Liver (tissue), 9 donors: ENCODE measurements around the gene LCN2. TPM values are rescaled to one million over a fixed set of nuclear protein-coding genes. Genes with fewer than 3 reads are reported as not detected.

Source experiments
- DNase-seq: peaks from one replicate; pipeline ENCODE4 v3.0.0-alpha.2; 2017; ENCODE audit warnings: low spot score
- H3K27ac ChIP-seq, 2 donors: one replicate each; pipeline ENCODE4 v1.7.0; 2013; ENCODE audit warnings: inconsistent platforms in 2 of 2, low read length in 2 of 2, control low read depth in 1 of 2, low read depth in 1 of 2, mild to moderate bottlenecking in 1 of 2
- H3K27me3 ChIP-seq, 4 donors: one replicate each; pipeline versions ENCODE4 v1.6.1 to v1.7.0; 2013; ENCODE audit warnings: low read length in 3 of 4, inconsistent platforms in 1 of 4, mild to moderate bottlenecking in 1 of 4, moderate library complexity in 1 of 4; ENCODE audit not compliant: control insufficient read depth in 4 of 4, insufficient read depth in 4 of 4
- H3K36me3 ChIP-seq, 4 donors: one replicate each; pipeline versions ENCODE4 v1.6.1 to v1.7.0; 2013; ENCODE audit warnings: low read length in 3 of 4, mild to moderate bottlenecking in 3 of 4, low read depth in 1 of 4, moderate library complexity in 1 of 4; ENCODE audit not compliant: control insufficient read depth in 4 of 4, insufficient read depth in 3 of 4
- H3K4me1 ChIP-seq, 4 donors: one replicate each; pipeline versions ENCODE4 v1.6.1 to v1.7.0; 2013; ENCODE audit warnings: low read length in 3 of 4, mild to moderate bottlenecking in 3 of 4, moderate library complexity in 1 of 4; ENCODE audit not compliant: control insufficient read depth in 4 of 4, insufficient read depth in 4 of 4
- H3K4me3 ChIP-seq, 3 donors: one replicate each; pipeline versions ENCODE4 v1.6.1 to v1.7.0; 2013; ENCODE audit warnings: low read length in 3 of 3, control low read depth in 1 of 3, low read depth in 1 of 3, mild to moderate bottlenecking in 1 of 3
- H3K9ac ChIP-seq, 2 donors: one replicate each; pipeline ENCODE4 v1.7.0; 2013; ENCODE audit warnings: low read length in 2 of 2, mild to moderate bottlenecking in 2 of 2, moderate library complexity in 2 of 2, control low read depth in 1 of 2, low read depth in 1 of 2
- H3K9me3 ChIP-seq, 4 donors: one replicate each; pipeline versions ENCODE4 v1.6.1 to v1.7.0; 2013; ENCODE audit warnings: low read length in 3 of 4; ENCODE audit not compliant: control insufficient read depth in 4 of 4
- CTCF ChIP-seq: fragments of 150-350 bp; IDR thresholded peaks from 2 replicates; pipeline ENCODE4 v1.5.1; 2017; ENCODE audit warnings: improper control_type of control experiment, low read depth, low read length; ENCODE audit not compliant: missing input control
- EGR1 ChIP-seq, 2 donors: IDR thresholded peaks; 2 replicates each; pipeline ENCODE4 v1.6.1; 2016 to 2018; ENCODE audit warnings: antibody characterized with exemption in 2 of 2, low read depth in 2 of 2
- FOXA1 ChIP-seq: IDR thresholded peaks from 2 replicates; pipeline ENCODE4 v1.6.1; 2016; ENCODE audit warnings: antibody characterized with exemption
- FOXA2 ChIP-seq: IDR thresholded peaks from 2 replicates; pipeline ENCODE4 v1.6.1; 2016; ENCODE audit warnings: antibody characterized with exemption
- GABPA ChIP-seq, 2 donors: IDR thresholded peaks in 1 of 2; conservative IDR thresholded peaks in 1 of 2; 2 replicates each; pipeline ENCODE4 v1.6.1; 2016; ENCODE audit warnings: antibody characterized with exemption in 2 of 2, mild to moderate bottlenecking in 1 of 2, moderate library complexity in 1 of 2
- HNF4A ChIP-seq, 2 donors: conservative IDR thresholded peaks; 2 replicates each; pipeline ENCODE4 v1.6.1; 2016; ENCODE audit warnings: antibody characterized with exemption in 2 of 2, mild to moderate bottlenecking in 2 of 2
- HNF4G ChIP-seq: IDR thresholded peaks from 2 replicates; pipeline ENCODE4 v1.6.1; 2016; ENCODE audit warnings: antibody characterized with exemption
- JUND ChIP-seq, 2 donors: IDR thresholded peaks; 2 replicates each; pipeline ENCODE4 v1.6.1; 2016; ENCODE audit warnings: antibody characterized with exemption in 2 of 2
- MAX ChIP-seq: IDR thresholded peaks from 2 replicates; pipeline ENCODE4 v1.6.1; 2016; ENCODE audit warnings: antibody characterized with exemption
- NR2F2 ChIP-seq: IDR thresholded peaks from 2 replicates; pipeline ENCODE4 v1.6.1; 2016; ENCODE audit warnings: antibody characterized with exemption
- RAD21 ChIP-seq, 2 donors: IDR thresholded peaks; 2 replicates each; pipeline ENCODE4 v1.6.1; 2016; ENCODE audit warnings: antibody characterized with exemption in 2 of 2, mild to moderate bottlenecking in 2 of 2
- REST ChIP-seq: IDR thresholded peaks from 2 replicates; pipeline ENCODE4 v1.6.1; 2016; ENCODE audit warnings: antibody characterized with exemption, mild to moderate bottlenecking
- RXRA ChIP-seq, 2 donors: IDR thresholded peaks; 2 replicates each; pipeline ENCODE4 v1.6.1; 2017 to 2018; ENCODE audit warnings: antibody characterized with exemption in 2 of 2, mild to moderate bottlenecking in 1 of 2
- SP1 ChIP-seq: IDR thresholded peaks from 2 replicates; pipeline ENCODE4 v1.6.1; 2018; ENCODE audit warnings: antibody characterized with exemption, mild to moderate bottlenecking
- TAF1 ChIP-seq: conservative IDR thresholded peaks from 2 replicates; pipeline ENCODE4 v1.6.1; 2016; ENCODE audit warnings: antibody characterized with exemption, mild to moderate bottlenecking
- YY1 ChIP-seq: IDR thresholded peaks from 2 replicates; pipeline ENCODE4 v1.6.1; 2016; ENCODE audit warnings: antibody characterized with exemption, mild to moderate bottlenecking
- ZBTB33 ChIP-seq: IDR thresholded peaks from 2 replicates; pipeline ENCODE4 v1.6.1; 2016; ENCODE audit warnings: antibody characterized with exemption
- WGBS: extraction: QIAGEN DNeasy Blood & Tissue Kit; methylation state at CpG from one replicate; pipeline ENCODE4 v1.1.7; 2013; 5-methylcytosine and 5-hydroxymethylcytosine counted together
- polyA plus RNA-seq, 2 donors: library from polyadenylated mRNA; stranded (reverse) in 1 of 2; unstranded in 1 of 2; fragments of 200-250 nt in 1 of 2; fragments of >200 nt in 1 of 2; fragmentation: Nextera tagmentation in 1 of 2; extraction: Ambion mirVana in 1 of 2; gene quantifications; one replicate each; pipeline versions ENCODE4 v1.2.1 to v1.2.3, GENCODE V29; 2013 to 2015
- total RNA-seq, 2 donors: library from RNA; depleted of rRNA; stranded (reverse); fragments of >200 nt; gene quantifications; one replicate each; pipeline ENCODE4 v1.2.3, GENCODE V29; 2014
- TF ChIP-seq, protein P1 (sequence below): IDR thresholded peaks from 2 replicates; pipeline ENCODE4 v1.6.1; 2016; ENCODE audit warnings: antibody characterized with exemption
- donor health status: healthy.
- donor health status: healthy.
- donor health status: healthy.
- donor health status: healthy.
- donor health status: healthy.

Gene LCN2
- total and polyA plus RNA-seq, 4 donors: 7.0 to 64.5 (median 10.4) TPM

- WGBS: 97% methylated on average over 8 of the region's 8 CpGs
- no peaks in the 10 kb centered on the region for H3K36me3 ChIP-seq
- no peaks in the 10 kb centered on the region for H3K27me3 ChIP-seq
- H3K9me3 ChIP-seq: no peaks in the 10 kb centered on the region
- TF ChIP-seq YY1: no peak
- TF ChIP-seq ZBTB33: no peak
- TF ChIP-seq EGR1 (IDR thresholded peaks at IDR 0.05; ENCODE audit: low read depth in 2 of 2): no peak
- no peak for TF ChIP-seq RXRA (IDR thresholded peaks at IDR 0.05)
- TF ChIP-seq NR2F2: no peak
- TF ChIP-seq SP1: no peak
- TF ChIP-seq HNF4A (conservative IDR thresholded peaks at IDR 0.05): no peak
- TF ChIP-seq MAX: no peak
- no peak for TF ChIP-seq HNF4G
- TF ChIP-seq CTCF: no peak
- TF ChIP-seq, protein P1, sequence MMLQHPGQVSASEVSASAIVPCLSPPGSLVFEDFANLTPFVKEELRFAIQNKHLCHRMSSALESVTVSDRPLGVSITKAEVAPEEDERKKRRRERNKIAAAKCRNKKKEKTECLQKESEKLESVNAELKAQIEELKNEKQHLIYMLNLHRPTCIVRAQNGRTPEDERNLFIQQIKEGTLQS: no peak
- TF ChIP-seq TAF1: no peak
- no peak for TF ChIP-seq FOXA2
- TF ChIP-seq RAD21 (IDR thresholded peaks at IDR 0.05): no peak
- no peak for TF ChIP-seq GABPA (IDR thresholded peaks at IDR 0.05 in 1 of 2, conservative IDR thresholded peaks at IDR 0.05 in 1 of 2)
- H3K4me3 ChIP-seq: no peak overlapping the region
- H3K4me1 ChIP-seq: peaks cover 8 to 13% (median 10%) of the 10 kb centered on the region in 4 donors
- H3K27ac ChIP-seq: no peak overlapping the region
- DNase-seq: no peak
- H3K9ac ChIP-seq: no peak overlapping the region
These were observed 2.6 kb upstream of the LCN2 start for GRCh38 chr9:128146591-128147120.

- no peak overlapping the region for H3K9ac ChIP-seq
- 89% methylated on average over 5 of the region's 5 CpGs for WGBS
- no peak overlapping the region for H3K27ac ChIP-seq
- no peak overlapping the region for H3K4me3 ChIP-seq
- H3K36me3 ChIP-seq: no peaks in the 10 kb centered on the region
- H3K4me1 ChIP-seq: peaks cover 8 to 13% (median 10%) of the 10 kb centered on the region in 4 donors
- H3K27me3 ChIP-seq: no peaks in the 10 kb centered on the region
- H3K9me3 ChIP-seq: no peaks in the 10 kb centered on the region
- no peak for DNase-seq
- TF ChIP-seq HNF4G (no peak), CTCF (no peak), HNF4A (conservative IDR thresholded peaks at IDR 0.05) (no peak), FOXA1 (no peak), NR2F2 (no peak), TAF1 (no peak), GABPA (IDR thresholded peaks at IDR 0.05 in 1 of 2, conservative IDR thresholded peaks at IDR 0.05 in 1 of 2) (no peak), EGR1 (IDR thresholded peaks at IDR 0.05; ENCODE audit: low read depth in 2 of 2) (no peak), RXRA (IDR thresholded peaks at IDR 0.05) (no peak), YY1 (no peak), FOXA2 (no peak), MAX (no peak), SP1 (no peak), JUND (IDR thresholded peaks at IDR 0.05) (no peak), REST (no peak)
- TF ChIP-seq, protein P1: no peak
These were observed 698 bp upstream of the LCN2 start for GRCh38 chr9:128148509-128149000.
